Measurements from ENCODE around the gene CEMIP2.

GRCh38 chr9:71665247-71665646 is 103.1 kb downstream of the CEMIP2 start:
- TF ChIP-seq CTCF (IDR thresholded peaks at IDR 0.05) (no peak), POLR2A (IDR thresholded peaks at IDR 0.05) (no peak)
